Measurements from ENCODE around the gene VPS13C.
A peak's percentile ranks its signal among the peaks of the same experiment; 100 is the strongest.
"Not testable (repeated sequence)": the region's sequence is repeated elsewhere in the genome, so short reads cannot be mapped to it uniquely, and the experiment has no call there.

The VPS13C gene

GRCh38 chr15:62063825-62064635 is 3.8 kb upstream of the VPS13C start:
- no peak overlapping the region for H3K4me3 Mint-ChIP-seq
- H3K4me1 Mint-ChIP-seq (ENCODE audit: low read depth), result peaks cover 37% of the 10 kb centered on the region
- H3K27ac Mint-ChIP-seq, result no peak overlapping the region
- no peaks in the 10 kb centered on the region for H3K9me3 Mint-ChIP-seq (ENCODE audit: low read depth)
- peaks cover 14% of the 10 kb centered on the region for H3K27me3 Mint-ChIP-seq
- no peaks in the 10 kb centered on the region for H3K36me3 Mint-ChIP-seq

GRCh38 chr15:62060896-62061280 is 641 bp upstream of the VPS13C start:
- peak overlapping the region; percentile 91 for H3K27ac Mint-ChIP-seq
- peaks cover 1% of the 10 kb centered on the region for H3K27me3 Mint-ChIP-seq
- H3K36me3 Mint-ChIP-seq, result no peaks in the 10 kb centered on the region
- peak overlapping the region; percentile 98 for H3K4me3 Mint-ChIP-seq
- H3K9me3 Mint-ChIP-seq (ENCODE audit: low read depth), result no peaks in the 10 kb centered on the region
- H3K4me1 Mint-ChIP-seq (ENCODE audit: low read depth), result peaks cover 42% of the 10 kb centered on the region

DNA sequence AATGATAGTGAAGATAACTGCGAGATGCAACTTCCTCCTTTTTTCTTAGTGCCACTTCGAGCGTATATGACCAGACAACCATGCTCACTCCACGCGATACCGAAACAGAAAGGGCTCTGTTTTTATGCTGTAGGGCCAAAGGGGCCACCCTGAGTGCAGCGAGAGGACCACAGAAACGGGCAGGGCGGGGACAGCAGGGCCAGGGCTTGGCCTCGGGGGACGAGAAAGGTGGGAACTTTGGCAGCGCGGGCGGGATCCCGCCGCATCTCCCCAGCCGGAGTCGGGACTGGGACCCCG is 483 bp downstream of the VPS13C start:
- peak overlapping the region; percentile 98 for H3K4me3 Mint-ChIP-seq
- no peaks in the 10 kb centered on the region for H3K9me3 Mint-ChIP-seq (ENCODE audit: low read depth)
- H3K4me1 Mint-ChIP-seq (ENCODE audit: low read depth), result peaks cover 51% of the 10 kb centered on the region
- no peaks in the 10 kb centered on the region for H3K36me3 Mint-ChIP-seq
- H3K27ac Mint-ChIP-seq, result peak overlapping the region; percentile 95
- H3K27me3 Mint-ChIP-seq, result no peaks in the 10 kb centered on the region

GRCh38 chr15:62059108-62059815 is 985 bp downstream of the VPS13C start:
- H3K4me1 Mint-ChIP-seq (ENCODE audit: low read depth), result peaks cover 56% of the 10 kb centered on the region
- peak overlapping the region; percentile 95 for H3K27ac Mint-ChIP-seq
- no peaks in the 10 kb centered on the region for H3K9me3 Mint-ChIP-seq (ENCODE audit: low read depth)
- no peaks in the 10 kb centered on the region for H3K27me3 Mint-ChIP-seq
- peak overlapping the region; percentile 98 for H3K4me3 Mint-ChIP-seq
- H3K36me3 Mint-ChIP-seq, result no peaks in the 10 kb centered on the region

GRCh38 chr15:62058327-62059028 is 1.8 kb downstream of the VPS13C start:
- no peaks in the 10 kb centered on the region for H3K27me3 Mint-ChIP-seq
- no peaks in the 10 kb centered on the region for H3K9me3 Mint-ChIP-seq (ENCODE audit: low read depth)
- H3K27ac Mint-ChIP-seq, result no peak overlapping the region
- H3K4me1 Mint-ChIP-seq (ENCODE audit: low read depth), result peaks cover 64% of the 10 kb centered on the region
- no peaks in the 10 kb centered on the region for H3K36me3 Mint-ChIP-seq
- H3K4me3 Mint-ChIP-seq, result peak overlapping the region; percentile 50

- H3K27ac Mint-ChIP-seq, result no peak overlapping the region
- no peaks in the 10 kb centered on the region for H3K9me3 Mint-ChIP-seq (ENCODE audit: low read depth)
- H3K27me3 Mint-ChIP-seq, result no peaks in the 10 kb centered on the region
- H3K4me1 Mint-ChIP-seq (ENCODE audit: low read depth), result peaks cover 74% of the 10 kb centered on the region
- H3K36me3 Mint-ChIP-seq, result no peaks in the 10 kb centered on the region
- H3K4me3 Mint-ChIP-seq, result no peak overlapping the region
These were observed 2.8 kb downstream of the VPS13C start for GRCh38 chr15:62057341-62057980.

GRCh38 chr15:62054979-62055378 is 5.3 kb downstream of the VPS13C start:
- Mint-ChIP-seq H3K27ac (no peak overlapping the region), H3K4me1 (ENCODE audit: low read depth) (peaks cover 72% of the 10 kb centered on the region), H3K27me3 (no peaks in the 10 kb centered on the region)

DNA sequence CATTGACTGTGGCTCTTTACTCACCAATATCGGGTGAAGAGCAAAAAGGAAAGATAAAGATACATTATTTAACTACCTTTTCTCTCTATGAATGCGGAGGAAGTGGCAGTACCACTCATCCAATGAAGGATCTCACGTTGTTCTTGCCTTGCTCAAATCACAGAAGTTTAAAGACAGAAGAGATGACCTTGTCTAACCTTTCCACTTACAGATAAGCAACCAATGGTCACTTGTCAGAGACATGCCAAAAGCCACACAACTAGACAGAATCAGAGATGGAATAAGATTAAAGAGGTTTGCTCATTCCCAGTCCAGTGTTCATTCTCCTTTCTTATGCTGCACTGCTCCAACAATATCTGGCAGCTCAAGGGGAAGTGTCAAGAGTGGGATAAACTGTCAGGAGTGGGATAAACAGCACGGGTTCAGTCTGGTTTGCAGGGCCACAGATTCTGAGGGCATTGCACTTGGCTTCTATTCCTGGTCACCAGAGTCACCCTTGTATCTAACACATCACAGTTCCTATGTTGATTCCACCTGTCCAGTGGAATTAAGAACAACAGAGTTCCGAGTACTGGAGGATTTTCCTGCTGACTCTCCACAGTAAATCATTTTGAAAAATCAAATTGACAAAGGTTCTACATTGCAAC is 6.7 kb downstream of the VPS13C start:
- H3K4me3 Mint-ChIP-seq, result no peak overlapping the region

More at GRCh38 chr15:62054979-62055378, 5.3 kb downstream of the VPS13C start:
- H3K36me3 Mint-ChIP-seq, result peaks cover 2% of the 10 kb centered on the region
- H3K4me3 Mint-ChIP-seq, result no peak overlapping the region
- H3K9me3 Mint-ChIP-seq (ENCODE audit: low read depth), result no peaks in the 10 kb centered on the region

GRCh38 chr15:62052713-62053112 is 7.5 kb downstream of the VPS13C start:
- no peak overlapping the region for H3K27ac Mint-ChIP-seq
- H3K9me3 Mint-ChIP-seq (ENCODE audit: low read depth), result no peaks in the 10 kb centered on the region
- H3K4me3 Mint-ChIP-seq, result no peak overlapping the region
- H3K27me3 Mint-ChIP-seq, result no peaks in the 10 kb centered on the region
- H3K4me1 Mint-ChIP-seq (ENCODE audit: low read depth), result peaks cover 57% of the 10 kb centered on the region
- peaks cover 4% of the 10 kb centered on the region for H3K36me3 Mint-ChIP-seq

More for the DNA sequence above, 6.7 kb downstream of the VPS13C start:
- H3K27ac Mint-ChIP-seq, result no peak overlapping the region
- peaks cover 62% of the 10 kb centered on the region for H3K4me1 Mint-ChIP-seq (ENCODE audit: low read depth)
- no peaks in the 10 kb centered on the region for H3K27me3 Mint-ChIP-seq
- peaks cover 4% of the 10 kb centered on the region for H3K36me3 Mint-ChIP-seq
- H3K9me3 Mint-ChIP-seq (ENCODE audit: low read depth), result no peaks in the 10 kb centered on the region

- Mint-ChIP-seq H3K27ac (no peak overlapping the region), H3K27me3 (no peaks in the 10 kb centered on the region), H3K9me3 (ENCODE audit: low read depth) (no peaks in the 10 kb centered on the region), H3K4me1 (ENCODE audit: low read depth) (peaks cover 55% of the 10 kb centered on the region), H3K4me3 (no peak overlapping the region), H3K36me3 (peaks cover 4% of the 10 kb centered on the region)
These were observed 9.1 kb downstream of the VPS13C start for GRCh38 chr15:62051166-62051565.

- H3K27ac Mint-ChIP-seq, result no peak overlapping the region
These were observed 10.1 kb downstream of the VPS13C start for GRCh38 chr15:62050115-62050514.

DNA sequence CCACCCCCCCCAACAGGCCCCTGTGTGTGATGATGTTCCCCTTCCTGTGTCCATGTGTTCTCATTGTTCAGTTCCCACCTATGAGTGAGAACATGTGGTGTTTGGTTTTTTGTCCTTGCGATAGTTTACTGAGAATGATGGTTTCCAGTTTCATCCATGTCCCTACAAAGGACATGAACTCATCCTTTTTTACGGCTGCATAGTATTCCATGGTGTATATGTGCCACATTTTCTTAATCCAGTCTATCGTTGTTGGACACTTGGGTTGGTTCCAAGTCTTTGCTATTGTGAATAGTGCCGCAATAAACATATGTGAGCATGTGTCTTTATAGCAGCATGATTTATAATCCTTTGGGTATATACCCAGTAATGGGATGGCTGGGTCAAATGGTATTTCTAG is 12.0 kb downstream of the VPS13C start:
- not testable (repeated sequence) for H3K27me3 Mint-ChIP-seq; H3K27ac Mint-ChIP-seq; H3K36me3 Mint-ChIP-seq; H3K4me3 Mint-ChIP-seq; H3K9me3 Mint-ChIP-seq (ENCODE audit: low read depth)
- peaks cover 48% of the 10 kb centered on the region for H3K4me1 Mint-ChIP-seq (ENCODE audit: low read depth)

More at GRCh38 chr15:62050115-62050514, 10.1 kb downstream of the VPS13C start:
- no peak overlapping the region for H3K4me3 Mint-ChIP-seq
- H3K27me3 Mint-ChIP-seq, result no peaks in the 10 kb centered on the region
- no peaks in the 10 kb centered on the region for H3K9me3 Mint-ChIP-seq (ENCODE audit: low read depth)
- H3K36me3 Mint-ChIP-seq, result peaks cover 4% of the 10 kb centered on the region
- H3K4me1 Mint-ChIP-seq (ENCODE audit: low read depth), result peaks cover 58% of the 10 kb centered on the region

- H3K36me3 Mint-ChIP-seq, result peaks cover 7% of the 10 kb centered on the region
- no peaks in the 10 kb centered on the region for H3K9me3 Mint-ChIP-seq (ENCODE audit: low read depth)
- no peak overlapping the region for H3K27ac Mint-ChIP-seq
- H3K4me3 Mint-ChIP-seq, result no peak overlapping the region
- H3K4me1 Mint-ChIP-seq (ENCODE audit: low read depth), result peaks cover 39% of the 10 kb centered on the region
- no peaks in the 10 kb centered on the region for H3K27me3 Mint-ChIP-seq
These were observed 12.9 kb downstream of the VPS13C start for GRCh38 chr15:62047282-62047827.

- Mint-ChIP-seq H3K9me3 (ENCODE audit: low read depth) (no peaks in the 10 kb centered on the region), H3K36me3 (peaks cover 5% of the 10 kb centered on the region), H3K4me3 (no peak overlapping the region), H3K27me3 (no peaks in the 10 kb centered on the region), H3K4me1 (ENCODE audit: low read depth) (peaks cover 31% of the 10 kb centered on the region), H3K27ac (peak overlapping the region; percentile 29)
These were observed 14.0 kb downstream of the VPS13C start for GRCh38 chr15:62046078-62046743.

All from activated naive CD8-positive, alpha-beta T cell (primary cell).